ENCODE results near the gene COCH. TPM values are rescaled to one million over a fixed set of nuclear protein-coding genes. Genes with fewer than 3 reads are reported as not detected.

Gene COCH
- total RNA-seq, 1 donor from 2014 or later = 16.9 TPM

- no peaks in the 10 kb centered on the region for H3K9me3 Mint-ChIP-seq
- TF ChIP-seq, protein P1, sequence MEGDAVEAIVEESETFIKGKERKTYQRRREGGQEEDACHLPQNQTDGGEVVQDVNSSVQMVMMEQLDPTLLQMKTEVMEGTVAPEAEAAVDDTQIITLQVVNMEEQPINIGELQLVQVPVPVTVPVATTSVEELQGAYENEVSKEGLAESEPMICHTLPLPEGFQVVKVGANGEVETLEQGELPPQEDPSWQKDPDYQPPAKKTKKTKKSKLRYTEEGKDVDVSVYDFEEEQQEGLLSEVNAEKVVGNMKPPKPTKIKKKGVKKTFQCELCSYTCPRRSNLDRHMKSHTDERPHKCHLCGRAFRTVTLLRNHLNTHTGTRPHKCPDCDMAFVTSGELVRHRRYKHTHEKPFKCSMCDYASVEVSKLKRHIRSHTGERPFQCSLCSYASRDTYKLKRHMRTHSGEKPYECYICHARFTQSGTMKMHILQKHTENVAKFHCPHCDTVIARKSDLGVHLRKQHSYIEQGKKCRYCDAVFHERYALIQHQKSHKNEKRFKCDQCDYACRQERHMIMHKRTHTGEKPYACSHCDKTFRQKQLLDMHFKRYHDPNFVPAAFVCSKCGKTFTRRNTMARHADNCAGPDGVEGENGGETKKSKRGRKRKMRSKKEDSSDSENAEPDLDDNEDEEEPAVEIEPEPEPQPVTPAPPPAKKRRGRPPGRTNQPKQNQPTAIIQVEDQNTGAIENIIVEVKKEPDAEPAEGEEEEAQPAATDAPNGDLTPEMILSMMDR (conservative IDR thresholded peaks at IDR 0.05) = no peak
- H3K36me3 Mint-ChIP-seq (ENCODE audit: low read depth) = no peaks in the 10 kb centered on the region
- H3K4me1 Mint-ChIP-seq = no peaks in the 10 kb centered on the region
- DNase-seq (ENCODE audit: low read depth, low spot score) = no peak
- peaks cover 9% of the 10 kb centered on the region for H3K27me3 Mint-ChIP-seq (ENCODE audit: low read depth)
- no peak overlapping the region for H3K27ac Mint-ChIP-seq (ENCODE audit: unreplicated experiment)
- no peak overlapping the region for H3K4me3 Mint-ChIP-seq
These were observed 20.4 kb upstream of the COCH start for GRCh38 chr14:30853946-30854345.

GRCh38 chr14:30854492-30854891 lies 19.9 kb upstream of the COCH start:
- peaks cover 3% of the 10 kb centered on the region for H3K27me3 Mint-ChIP-seq (ENCODE audit: low read depth)
- no peaks in the 10 kb centered on the region for H3K4me1 Mint-ChIP-seq
- H3K36me3 Mint-ChIP-seq (ENCODE audit: low read depth) = no peaks in the 10 kb centered on the region
- TF ChIP-seq, protein P1 (conservative IDR thresholded peaks at IDR 0.05) = no peak
- no peak overlapping the region for H3K4me3 Mint-ChIP-seq
- no peak for DNase-seq (ENCODE audit: low read depth, low spot score)
- no peaks in the 10 kb centered on the region for H3K9me3 Mint-ChIP-seq
- no peak overlapping the region for H3K27ac Mint-ChIP-seq (ENCODE audit: unreplicated experiment)

- Mint-ChIP-seq H3K4me3 (no peak overlapping the region), H3K36me3 (ENCODE audit: low read depth) (no peaks in the 10 kb centered on the region), H3K9me3 (no peaks in the 10 kb centered on the region), H3K27ac (ENCODE audit: unreplicated experiment) (no peak overlapping the region), H3K4me1 (no peaks in the 10 kb centered on the region), H3K27me3 (ENCODE audit: low read depth) (peaks cover 2% of the 10 kb centered on the region)
- TF ChIP-seq, protein P1 (conservative IDR thresholded peaks at IDR 0.05) = no peak
- no peak for DNase-seq (ENCODE audit: low read depth, low spot score)
These were observed 18.9 kb upstream of the COCH start for GRCh38 chr14:30855345-30856037.

DNA sequence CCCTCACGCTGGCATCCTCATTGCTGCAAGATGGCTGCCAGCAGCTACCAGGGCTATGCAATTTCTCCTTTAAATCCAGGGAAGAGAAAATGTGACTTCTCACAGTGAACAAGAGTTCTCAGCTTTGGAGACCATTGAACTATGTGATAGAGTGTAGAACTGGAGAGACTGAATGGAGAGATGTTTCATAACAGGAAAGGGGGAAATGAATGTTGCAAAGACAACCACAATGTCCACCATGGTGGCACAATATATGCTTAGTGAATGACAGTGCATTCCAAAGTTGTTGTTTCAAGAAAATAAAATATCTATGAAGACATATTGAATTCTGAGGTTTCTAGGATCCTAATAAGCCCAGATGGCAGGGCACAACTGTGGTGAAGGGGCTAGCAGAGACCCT lies 13.2 kb upstream of the COCH start:
- Mint-ChIP-seq H3K9me3 (no peaks in the 10 kb centered on the region), H3K4me1 (no peaks in the 10 kb centered on the region), H3K36me3 (ENCODE audit: low read depth) (no peaks in the 10 kb centered on the region), H3K27ac (ENCODE audit: unreplicated experiment) (no peak overlapping the region), H3K4me3 (no peak overlapping the region), H3K27me3 (ENCODE audit: low read depth) (peaks cover 2% of the 10 kb centered on the region)
- TF ChIP-seq, protein P1 (conservative IDR thresholded peaks at IDR 0.05) = no peak
- no peak for DNase-seq (ENCODE audit: low read depth, low spot score)

- Mint-ChIP-seq H3K9me3 (no peaks in the 10 kb centered on the region), H3K36me3 (ENCODE audit: low read depth) (no peaks in the 10 kb centered on the region), H3K4me3 (no peak overlapping the region), H3K27me3 (ENCODE audit: low read depth) (peaks cover 4% of the 10 kb centered on the region), H3K4me1 (no peaks in the 10 kb centered on the region), H3K27ac (ENCODE audit: unreplicated experiment) (no peak overlapping the region)
- TF ChIP-seq, protein P1 (conservative IDR thresholded peaks at IDR 0.05) = no peak
- no peak for DNase-seq (ENCODE audit: low read depth, low spot score)
These were observed 9.4 kb upstream of the COCH start for GRCh38 chr14:30864934-30865333.
